ENCODE measurements around the gene TMEM185B.

Gene TMEM185B

GRCh38 chr2:120177001-120177621, 46.1 kb downstream of the TMEM185B start:
- H3K4me3 ChIP-seq (ENCODE audit: low read depth, low read length): peak overlapping the region; percentile 44
- TF ChIP-seq, protein P1, sequence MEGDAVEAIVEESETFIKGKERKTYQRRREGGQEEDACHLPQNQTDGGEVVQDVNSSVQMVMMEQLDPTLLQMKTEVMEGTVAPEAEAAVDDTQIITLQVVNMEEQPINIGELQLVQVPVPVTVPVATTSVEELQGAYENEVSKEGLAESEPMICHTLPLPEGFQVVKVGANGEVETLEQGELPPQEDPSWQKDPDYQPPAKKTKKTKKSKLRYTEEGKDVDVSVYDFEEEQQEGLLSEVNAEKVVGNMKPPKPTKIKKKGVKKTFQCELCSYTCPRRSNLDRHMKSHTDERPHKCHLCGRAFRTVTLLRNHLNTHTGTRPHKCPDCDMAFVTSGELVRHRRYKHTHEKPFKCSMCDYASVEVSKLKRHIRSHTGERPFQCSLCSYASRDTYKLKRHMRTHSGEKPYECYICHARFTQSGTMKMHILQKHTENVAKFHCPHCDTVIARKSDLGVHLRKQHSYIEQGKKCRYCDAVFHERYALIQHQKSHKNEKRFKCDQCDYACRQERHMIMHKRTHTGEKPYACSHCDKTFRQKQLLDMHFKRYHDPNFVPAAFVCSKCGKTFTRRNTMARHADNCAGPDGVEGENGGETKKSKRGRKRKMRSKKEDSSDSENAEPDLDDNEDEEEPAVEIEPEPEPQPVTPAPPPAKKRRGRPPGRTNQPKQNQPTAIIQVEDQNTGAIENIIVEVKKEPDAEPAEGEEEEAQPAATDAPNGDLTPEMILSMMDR (IDR thresholded peaks at IDR 0.05; ENCODE audit: borderline replicate concordance, insufficient read depth, low read depth, low read length): peak; percentile 77; the same call in 1 of the 2 replicates

GRCh38 chr2:120176526-120176925, 46.7 kb downstream of the TMEM185B start:
- no peak overlapping the region for H3K4me3 ChIP-seq (ENCODE audit: low read depth, low read length)
- TF ChIP-seq, protein P1 (IDR thresholded peaks at IDR 0.05; ENCODE audit: borderline replicate concordance, insufficient read depth, low read depth, low read length): no peak

DNA sequence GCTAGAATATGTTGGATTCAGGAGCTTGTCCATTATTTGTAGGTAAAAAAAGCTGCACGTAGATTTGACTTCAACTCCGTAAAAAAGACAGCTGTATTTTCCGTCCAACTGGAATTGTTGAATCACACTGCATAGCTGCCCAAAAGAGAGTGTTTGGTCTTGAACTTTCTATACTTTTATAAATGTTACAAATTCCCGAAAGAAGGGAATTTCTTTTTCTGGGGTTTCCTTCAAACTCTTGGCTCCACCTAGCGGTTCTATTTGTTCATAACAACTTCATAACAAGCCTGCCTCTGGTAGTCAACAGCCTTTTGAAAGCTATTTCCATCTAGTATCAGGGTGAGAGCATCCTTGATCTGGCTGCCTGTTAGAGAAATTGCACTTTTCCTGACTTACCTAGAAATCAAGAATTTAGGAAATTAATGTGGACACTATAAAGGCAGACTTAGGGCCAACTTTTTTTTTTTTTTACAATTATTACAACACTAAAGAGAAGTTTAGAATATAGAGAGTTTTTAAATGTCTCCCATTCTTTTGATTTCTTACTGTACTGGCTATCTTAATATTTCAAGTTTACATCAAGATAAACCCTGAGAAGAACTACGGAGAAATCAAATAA, 48.1 kb downstream of the TMEM185B start:
- H3K4me3 ChIP-seq (ENCODE audit: low read depth, low read length): no peak overlapping the region
- TF ChIP-seq, protein P1 (IDR thresholded peaks at IDR 0.05; ENCODE audit: borderline replicate concordance, insufficient read depth, low read depth, low read length): peak; percentile 52; the same call in 1 of the 2 replicates

All from GM12875 (cell line).